ENCODE results near the gene DENND5A. TPM values are rescaled to one million over a fixed set of nuclear protein-coding genes. Genes with fewer than 3 reads are reported as not detected.

DENND5A gene
- total RNA-seq, 2 experiments from 2014 or later: 4.0 to 10.5 TPM

DNA sequence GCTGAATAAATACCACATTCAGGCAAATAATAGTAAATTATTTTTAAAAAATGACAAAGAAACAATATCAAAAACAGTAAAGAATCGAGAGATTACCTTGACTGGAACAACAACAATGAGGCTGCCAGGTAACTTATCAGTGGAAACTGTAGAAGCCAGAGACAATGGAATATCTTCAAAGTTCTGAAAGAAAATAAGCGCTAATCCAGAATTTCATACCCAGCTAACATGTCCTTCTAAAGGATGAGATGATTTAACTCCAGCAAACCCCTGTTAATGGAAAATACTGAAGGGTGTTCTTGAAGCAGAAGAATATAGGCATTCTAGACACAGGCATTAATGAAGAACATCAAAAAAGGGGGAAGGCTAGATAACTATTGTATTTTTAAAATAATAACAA lies 153.1 kb downstream of the DENND5A start:
- no peak for TF ChIP-seq EZH2phosphoT487 (IDR thresholded peaks at IDR 0.05; ENCODE audit: borderline replicate concordance, low read depth, low read length)
- TF ChIP-seq, protein P1, sequence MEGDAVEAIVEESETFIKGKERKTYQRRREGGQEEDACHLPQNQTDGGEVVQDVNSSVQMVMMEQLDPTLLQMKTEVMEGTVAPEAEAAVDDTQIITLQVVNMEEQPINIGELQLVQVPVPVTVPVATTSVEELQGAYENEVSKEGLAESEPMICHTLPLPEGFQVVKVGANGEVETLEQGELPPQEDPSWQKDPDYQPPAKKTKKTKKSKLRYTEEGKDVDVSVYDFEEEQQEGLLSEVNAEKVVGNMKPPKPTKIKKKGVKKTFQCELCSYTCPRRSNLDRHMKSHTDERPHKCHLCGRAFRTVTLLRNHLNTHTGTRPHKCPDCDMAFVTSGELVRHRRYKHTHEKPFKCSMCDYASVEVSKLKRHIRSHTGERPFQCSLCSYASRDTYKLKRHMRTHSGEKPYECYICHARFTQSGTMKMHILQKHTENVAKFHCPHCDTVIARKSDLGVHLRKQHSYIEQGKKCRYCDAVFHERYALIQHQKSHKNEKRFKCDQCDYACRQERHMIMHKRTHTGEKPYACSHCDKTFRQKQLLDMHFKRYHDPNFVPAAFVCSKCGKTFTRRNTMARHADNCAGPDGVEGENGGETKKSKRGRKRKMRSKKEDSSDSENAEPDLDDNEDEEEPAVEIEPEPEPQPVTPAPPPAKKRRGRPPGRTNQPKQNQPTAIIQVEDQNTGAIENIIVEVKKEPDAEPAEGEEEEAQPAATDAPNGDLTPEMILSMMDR (conservative IDR thresholded peaks at IDR 0.05; ENCODE audit: low read length): no peak
- Histone ChIP-seq H2AFZ (ENCODE audit: low read length) (no peak overlapping the region), H3K4me1 (ENCODE audit: insufficient read depth, low read length, poor library complexity, severe bottlenecking) (no peaks in the 10 kb centered on the region), H3K4me2 (ENCODE audit: low read length) (no peak overlapping the region), H4K20me1 (ENCODE audit: insufficient read depth, low read length) (no peaks in the 10 kb centered on the region), H3K79me2 (ENCODE audit: insufficient read depth, low read depth, low read length) (no peaks in the 10 kb centered on the region), H3K9me2 (ENCODE audit: insufficient read depth, low read length) (no peaks in the 10 kb centered on the region), H3K4me3 (ENCODE audit: low read depth, low read length, poor library complexity, severe bottlenecking) (no peak overlapping the region), H3K27ac (ENCODE audit: low read depth, low read length, poor library complexity, severe bottlenecking) (no peak overlapping the region), H3K36me3 (ENCODE audit: insufficient read depth, low read length) (no peaks in the 10 kb centered on the region), H3K9me3 (ENCODE audit: low read length) (peaks cover 6% of the 10 kb centered on the region; the same call in 1 of the 2 replicates)
- intact Hi-C loops (cut with micrococcal nuclease; ENCODE audit: unreplicated experiment): no loop called here
- no TSS peak for BruUV-seq (replicated peaks)
- POLR2A ChIA-PET: interaction anchor here (0.6 kb wide), 2 partner anchors 657 to 1267 kb away, joined by 3 to 4 read pairs; no protein-coding TSS in a partner anchor
- DNase-seq (ENCODE audit: low spot score): no peak
- CTCF ChIA-PET (ENCODE audit: unreplicated experiment): no interaction called here

DNA sequence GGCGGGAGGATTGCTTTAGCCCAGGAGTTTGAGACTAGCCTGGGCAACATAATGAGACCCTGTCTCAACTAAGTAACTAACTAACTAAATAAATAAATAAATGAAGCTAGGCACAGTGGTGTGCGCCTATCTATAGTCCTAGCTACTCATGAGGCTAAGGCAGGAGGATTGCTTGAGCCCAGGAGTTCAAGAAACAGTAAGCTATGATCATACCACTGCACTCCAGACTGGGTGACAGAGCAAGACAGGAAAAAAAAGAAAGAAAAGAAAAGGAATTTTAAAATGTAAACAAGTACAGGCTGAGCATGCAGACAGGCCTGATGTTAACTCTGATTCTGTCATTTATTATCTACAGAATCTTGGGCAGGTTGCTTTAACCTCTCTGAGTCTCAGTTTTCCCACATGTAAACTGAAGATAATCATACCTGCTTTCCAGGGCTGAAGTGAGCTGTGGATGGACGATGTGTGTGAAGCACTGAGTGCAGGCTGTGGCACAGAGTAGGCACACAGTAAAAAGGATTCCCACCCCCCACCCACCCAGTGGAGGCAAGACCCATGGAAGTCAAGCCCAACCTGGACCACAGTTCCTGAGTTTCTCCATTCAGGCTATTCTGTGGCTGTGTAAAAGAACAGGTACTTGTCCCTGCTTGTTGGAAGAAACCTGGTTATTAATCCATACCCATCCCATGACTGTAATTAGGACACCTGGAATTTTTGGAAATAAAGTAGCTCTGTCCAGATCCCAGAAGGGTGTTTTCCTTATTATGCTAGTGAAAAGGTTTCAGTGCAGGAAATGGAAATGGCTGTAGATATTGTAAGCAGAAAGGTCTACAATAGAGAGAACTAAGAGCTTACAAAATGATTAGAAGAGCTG lies 155.1 kb downstream of the DENND5A start:
- DNase-seq (ENCODE audit: low spot score): no peak
- POLR2A ChIA-PET: interaction anchor here (0.6 kb wide), 2 partner anchors 80 to 505 kb away, joined by 3 to 6 read pairs; no protein-coding TSS in a partner anchor
- CTCF ChIA-PET (ENCODE audit: unreplicated experiment): no interaction called here

More for the DNA sequence above, 155.1 kb downstream of the DENND5A start:
- no peak overlapping the region for H3K4me2 ChIP-seq (ENCODE audit: low read length)
- no peak overlapping the region for H3K4me3 ChIP-seq (ENCODE audit: low read depth, low read length, poor library complexity, severe bottlenecking)
- H4K20me1 ChIP-seq (ENCODE audit: insufficient read depth, low read length): no peaks in the 10 kb centered on the region
- no peaks in the 10 kb centered on the region for H3K36me3 ChIP-seq (ENCODE audit: insufficient read depth, low read length)
- no TSS peak for BruUV-seq (replicated peaks)
- intact Hi-C loops (cut with micrococcal nuclease; ENCODE audit: unreplicated experiment): no loop called here
- H3K4me1 ChIP-seq (ENCODE audit: insufficient read depth, low read length, poor library complexity, severe bottlenecking): no peaks in the 10 kb centered on the region
- TF ChIP-seq EZH2phosphoT487 (IDR thresholded peaks at IDR 0.05; ENCODE audit: borderline replicate concordance, low read depth, low read length): no peak
- TF ChIP-seq, protein P1 (conservative IDR thresholded peaks at IDR 0.05; ENCODE audit: low read length): no peak
- no peak overlapping the region for H3K27ac ChIP-seq (ENCODE audit: low read depth, low read length, poor library complexity, severe bottlenecking)
- peaks cover 6% of the 10 kb centered on the region; the same call in 1 of the 2 replicates for H3K9me3 ChIP-seq (ENCODE audit: low read length)
- H3K79me2 ChIP-seq (ENCODE audit: insufficient read depth, low read depth, low read length): no peaks in the 10 kb centered on the region
- no peak overlapping the region for H2AFZ ChIP-seq (ENCODE audit: low read length)
- no peaks in the 10 kb centered on the region for H3K9me2 ChIP-seq (ENCODE audit: insufficient read depth, low read length)
